ENCODE results near the gene PRKAR1A.

PRKAR1A gene

DNA sequence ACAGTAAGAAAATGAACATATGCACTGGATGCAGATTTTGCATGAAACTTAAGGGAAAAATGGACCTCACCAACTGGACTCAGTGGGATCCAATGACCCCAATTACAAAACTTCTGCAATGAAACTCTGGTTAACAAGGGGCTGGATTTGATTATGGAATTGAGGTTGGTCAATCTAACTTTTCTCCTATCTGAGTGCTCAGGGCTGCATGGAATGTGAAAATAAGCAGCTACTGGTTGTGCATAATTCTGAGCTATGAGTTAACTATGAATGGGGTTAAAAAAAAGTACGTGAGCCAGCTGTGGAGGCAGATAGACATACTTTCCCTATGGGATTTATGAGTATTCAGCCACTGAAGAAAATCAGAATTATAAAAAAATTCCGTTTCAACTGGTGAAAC lies 79.8 kb downstream of the PRKAR1A start:
- no peak for ATAC-seq

DNA sequence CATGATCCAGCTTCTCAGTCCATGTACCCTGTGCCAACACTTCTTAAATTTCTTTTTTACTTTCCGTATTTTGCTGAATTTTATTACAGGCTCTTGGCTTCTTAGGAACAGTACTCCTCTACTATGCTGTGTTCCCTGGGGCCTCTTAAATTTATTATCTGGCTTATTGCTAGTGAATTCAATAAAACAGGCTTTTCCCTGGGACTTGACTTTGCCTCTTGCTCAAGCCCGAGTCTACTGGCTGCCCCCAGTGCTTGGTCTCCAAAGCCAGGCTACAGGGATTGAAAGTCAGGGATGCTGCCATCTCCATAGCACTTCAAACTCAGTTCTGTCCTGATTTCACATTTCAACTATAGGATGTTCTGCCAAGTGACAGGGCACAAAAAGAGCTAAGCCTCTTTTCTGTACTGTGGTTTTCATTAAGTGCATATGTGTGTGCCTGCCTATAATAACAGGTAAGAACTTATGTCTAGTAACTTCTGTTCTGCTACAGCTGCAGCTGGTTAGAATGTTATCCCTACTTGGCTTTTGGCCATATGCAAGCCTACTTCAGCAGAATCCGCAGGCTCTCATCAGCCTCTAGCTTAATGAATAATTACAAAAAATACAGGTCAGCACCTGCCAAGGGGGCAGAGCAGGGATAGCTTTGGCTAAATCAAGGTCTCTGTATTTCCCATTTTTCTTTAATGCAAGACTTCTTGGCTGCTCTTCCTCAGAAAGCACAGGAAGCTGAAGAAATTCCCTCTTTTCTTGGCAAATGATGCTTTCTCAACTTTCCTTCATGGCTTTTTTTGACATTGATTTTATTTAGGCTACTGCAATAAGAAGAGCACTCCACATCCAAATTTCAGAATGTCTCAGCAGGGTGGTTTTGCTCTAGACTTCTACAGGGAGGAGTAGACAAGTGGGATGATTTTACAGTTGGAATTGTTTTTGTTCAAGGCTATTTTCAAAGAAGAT lies 80.7 kb downstream of the PRKAR1A start:
- TF ChIP-seq ZC3H10 (CRISPR knock-in tag; IDR thresholded peaks at IDR 0.05) (no peak), GLIS3 (CRISPR knock-in tag; IDR thresholded peaks at IDR 0.05) (no peak), ESRRG (CRISPR knock-in tag; IDR thresholded peaks at IDR 0.05) (no peak), TCF4 (CRISPR knock-in tag; IDR thresholded peaks at IDR 0.05; ENCODE audit: borderline replicate concordance) (no peak)
- ATAC-seq, result no peak

More for the DNA sequence above, 79.8 kb downstream of the PRKAR1A start:
- TF ChIP-seq ZFP3 (CRISPR knock-in tag; IDR thresholded peaks at IDR 0.05) (no peak), ESRRG (CRISPR knock-in tag; IDR thresholded peaks at IDR 0.05) (no peak), ZNF565 (CRISPR knock-in tag; conservative IDR thresholded peaks at IDR 0.05; ENCODE audit: low read depth) (no peak), ZFP30 (CRISPR knock-in tag; IDR thresholded peaks at IDR 0.05) (no peak), ARNTL (CRISPR knock-in tag; IDR thresholded peaks at IDR 0.05; ENCODE audit: borderline replicate concordance, low read depth) (no peak), ISL1 (CRISPR knock-in tag; IDR thresholded peaks at IDR 0.05) (no peak)
- TF ChIP-seq, protein P1, sequence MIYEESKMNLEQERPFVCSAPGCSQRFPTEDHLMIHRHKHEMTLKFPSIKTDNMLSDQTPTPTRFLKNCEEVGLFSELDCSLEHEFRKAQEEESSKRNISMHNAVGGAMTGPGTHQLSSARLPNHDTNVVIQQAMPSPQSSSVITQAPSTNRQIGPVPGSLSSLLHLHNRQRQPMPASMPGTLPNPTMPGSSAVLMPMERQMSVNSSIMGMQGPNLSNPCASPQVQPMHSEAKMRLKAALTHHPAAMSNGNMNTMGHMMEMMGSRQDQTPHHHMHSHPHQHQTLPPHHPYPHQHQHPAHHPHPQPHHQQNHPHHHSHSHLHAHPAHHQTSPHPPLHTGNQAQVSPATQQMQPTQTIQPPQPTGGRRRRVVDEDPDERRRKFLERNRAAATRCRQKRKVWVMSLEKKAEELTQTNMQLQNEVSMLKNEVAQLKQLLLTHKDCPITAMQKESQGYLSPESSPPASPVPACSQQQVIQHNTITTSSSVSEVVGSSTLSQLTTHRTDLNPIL (CRISPR knock-in tag; IDR thresholded peaks at IDR 0.05; ENCODE audit: low read depth), result no peak
- TF ChIP-seq, protein P2, sequence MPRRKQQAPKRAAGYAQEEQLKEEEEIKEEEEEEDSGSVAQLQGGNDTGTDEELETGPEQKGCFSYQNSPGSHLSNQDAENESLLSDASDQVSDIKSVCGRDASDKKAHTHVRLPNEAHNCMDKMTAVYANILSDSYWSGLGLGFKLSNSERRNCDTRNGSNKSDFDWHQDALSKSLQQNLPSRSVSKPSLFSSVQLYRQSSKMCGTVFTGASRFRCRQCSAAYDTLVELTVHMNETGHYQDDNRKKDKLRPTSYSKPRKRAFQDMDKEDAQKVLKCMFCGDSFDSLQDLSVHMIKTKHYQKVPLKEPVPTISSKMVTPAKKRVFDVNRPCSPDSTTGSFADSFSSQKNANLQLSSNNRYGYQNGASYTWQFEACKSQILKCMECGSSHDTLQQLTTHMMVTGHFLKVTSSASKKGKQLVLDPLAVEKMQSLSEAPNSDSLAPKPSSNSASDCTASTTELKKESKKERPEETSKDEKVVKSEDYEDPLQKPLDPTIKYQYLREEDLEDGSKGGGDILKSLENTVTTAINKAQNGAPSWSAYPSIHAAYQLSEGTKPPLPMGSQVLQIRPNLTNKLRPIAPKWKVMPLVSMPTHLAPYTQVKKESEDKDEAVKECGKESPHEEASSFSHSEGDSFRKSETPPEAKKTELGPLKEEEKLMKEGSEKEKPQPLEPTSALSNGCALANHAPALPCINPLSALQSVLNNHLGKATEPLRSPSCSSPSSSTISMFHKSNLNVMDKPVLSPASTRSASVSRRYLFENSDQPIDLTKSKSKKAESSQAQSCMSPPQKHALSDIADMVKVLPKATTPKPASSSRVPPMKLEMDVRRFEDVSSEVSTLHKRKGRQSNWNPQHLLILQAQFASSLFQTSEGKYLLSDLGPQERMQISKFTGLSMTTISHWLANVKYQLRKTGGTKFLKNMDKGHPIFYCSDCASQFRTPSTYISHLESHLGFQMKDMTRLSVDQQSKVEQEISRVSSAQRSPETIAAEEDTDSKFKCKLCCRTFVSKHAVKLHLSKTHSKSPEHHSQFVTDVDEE (CRISPR knock-in tag; IDR thresholded peaks at IDR 0.05), result no peak
- TF ChIP-seq, protein P3, sequence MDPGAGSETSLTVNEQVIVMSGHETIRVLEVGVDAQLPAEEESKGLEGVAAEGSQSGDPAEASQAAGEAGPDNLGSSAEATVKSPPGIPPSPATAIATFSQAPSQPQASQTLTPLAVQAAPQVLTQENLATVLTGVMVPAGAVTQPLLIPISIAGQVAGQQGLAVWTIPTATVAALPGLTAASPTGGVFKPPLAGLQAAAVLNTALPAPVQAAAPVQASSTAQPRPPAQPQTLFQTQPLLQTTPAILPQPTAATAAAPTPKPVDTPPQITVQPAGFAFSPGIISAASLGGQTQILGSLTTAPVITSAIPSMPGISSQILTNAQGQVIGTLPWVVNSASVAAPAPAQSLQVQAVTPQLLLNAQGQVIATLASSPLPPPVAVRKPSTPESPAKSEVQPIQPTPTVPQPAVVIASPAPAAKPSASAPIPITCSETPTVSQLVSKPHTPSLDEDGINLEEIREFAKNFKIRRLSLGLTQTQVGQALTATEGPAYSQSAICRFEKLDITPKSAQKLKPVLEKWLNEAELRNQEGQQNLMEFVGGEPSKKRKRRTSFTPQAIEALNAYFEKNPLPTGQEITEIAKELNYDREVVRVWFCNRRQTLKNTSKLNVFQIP (CRISPR knock-in tag; IDR thresholded peaks at IDR 0.05; ENCODE audit: borderline replicate concordance, low read depth), result no peak

DNA sequence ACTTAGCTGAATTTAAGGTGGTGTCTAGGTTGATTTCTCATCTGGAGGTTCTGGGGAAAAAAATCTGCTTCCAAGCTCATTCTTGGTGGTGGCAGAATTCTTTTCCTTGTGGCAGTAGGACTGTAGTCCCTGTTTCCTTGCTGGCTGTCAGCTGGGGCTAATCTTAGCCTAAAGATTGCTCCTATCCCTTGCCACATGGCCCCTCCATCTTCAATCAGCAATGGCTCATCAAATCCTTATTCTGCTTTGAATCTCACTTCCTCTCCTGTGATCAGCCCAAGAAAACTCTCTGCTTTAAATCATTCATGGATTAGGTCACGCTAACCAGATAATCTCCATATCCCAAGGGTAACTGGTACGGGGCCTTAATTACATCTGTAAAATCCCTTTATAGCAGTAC lies 82.3 kb downstream of the PRKAR1A start:
- TF ChIP-seq ARNTL (CRISPR knock-in tag; IDR thresholded peaks at IDR 0.05; ENCODE audit: borderline replicate concordance, low read depth) (no peak), ZNF565 (CRISPR knock-in tag; conservative IDR thresholded peaks at IDR 0.05; ENCODE audit: low read depth) (no peak), CSDC2 (CRISPR knock-in tag; IDR thresholded peaks at IDR 0.05) (no peak), BACH2 (CRISPR knock-in tag; IDR thresholded peaks at IDR 0.05; ENCODE audit: borderline replicate concordance) (no peak), PPARA (CRISPR knock-in tag; IDR thresholded peaks at IDR 0.05; ENCODE audit: borderline replicate concordance) (no peak), GLIS3 (CRISPR knock-in tag; IDR thresholded peaks at IDR 0.05) (no peak)
- no peak for ATAC-seq

DNA sequence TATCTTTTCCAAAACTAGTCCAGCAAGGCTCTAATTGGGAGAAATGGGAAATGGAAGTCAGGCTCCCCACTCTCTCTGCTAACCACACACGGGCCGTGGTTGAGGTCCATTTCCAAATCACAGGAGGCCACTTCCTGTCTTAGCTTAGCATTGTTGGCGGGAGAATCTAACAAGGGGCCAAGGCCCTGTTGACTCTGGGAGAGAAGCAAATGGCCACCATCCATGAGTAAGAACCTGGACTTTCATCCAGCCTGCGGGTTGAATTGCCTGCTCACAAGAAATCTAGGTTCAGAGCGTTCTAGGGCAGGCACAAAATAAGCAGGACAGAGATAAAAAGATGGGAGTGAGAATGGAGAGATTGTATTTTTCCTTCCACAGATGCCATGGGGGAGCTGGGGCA lies 83.3 kb downstream of the PRKAR1A start:
- no peak for TF ChIP-seq ZNF70 (CRISPR knock-in tag; IDR thresholded peaks at IDR 0.05)
- no peak for TF ChIP-seq ZFP3 (CRISPR knock-in tag; IDR thresholded peaks at IDR 0.05)
- ATAC-seq, result no peak

DNA sequence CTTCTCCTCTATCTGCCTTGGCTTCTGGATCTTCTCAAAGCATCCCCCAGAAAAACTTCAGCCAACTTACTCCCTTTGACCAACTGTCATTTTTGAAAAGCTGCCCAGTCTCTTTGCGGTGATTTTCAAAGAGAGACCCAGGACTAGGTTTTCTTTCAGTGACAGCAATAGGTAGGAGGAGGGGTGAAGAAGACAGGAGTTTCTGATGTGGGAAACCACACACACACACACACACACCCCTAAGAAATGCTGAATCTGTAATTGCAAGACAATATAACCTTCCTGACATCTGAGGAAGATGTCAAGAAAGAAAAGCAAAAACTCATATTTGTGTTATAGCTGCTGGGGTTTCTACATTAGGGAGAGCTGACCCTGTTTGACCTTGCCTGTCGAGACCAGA lies 83.8 kb downstream of the PRKAR1A start:
- TF ChIP-seq SNAI2 (CRISPR knock-in tag; IDR thresholded peaks at IDR 0.05), result no peak
- no peak for TF ChIP-seq PPARA (CRISPR knock-in tag; IDR thresholded peaks at IDR 0.05; ENCODE audit: borderline replicate concordance)
- no peak for TF ChIP-seq ZNF565 (CRISPR knock-in tag; conservative IDR thresholded peaks at IDR 0.05; ENCODE audit: low read depth)
- no peak for TF ChIP-seq ESRRG (CRISPR knock-in tag; IDR thresholded peaks at IDR 0.05)
- no peak for TF ChIP-seq ZC3H10 (CRISPR knock-in tag; IDR thresholded peaks at IDR 0.05)
- TF ChIP-seq ZFP30 (CRISPR knock-in tag; IDR thresholded peaks at IDR 0.05), result no peak
- TF ChIP-seq BACH2 (CRISPR knock-in tag; IDR thresholded peaks at IDR 0.05; ENCODE audit: borderline replicate concordance), result no peak
- TF ChIP-seq CSDC2 (CRISPR knock-in tag; IDR thresholded peaks at IDR 0.05), result no peak
- TF ChIP-seq ZNF70 (CRISPR knock-in tag; IDR thresholded peaks at IDR 0.05), result no peak
- TF ChIP-seq, protein P4, sequence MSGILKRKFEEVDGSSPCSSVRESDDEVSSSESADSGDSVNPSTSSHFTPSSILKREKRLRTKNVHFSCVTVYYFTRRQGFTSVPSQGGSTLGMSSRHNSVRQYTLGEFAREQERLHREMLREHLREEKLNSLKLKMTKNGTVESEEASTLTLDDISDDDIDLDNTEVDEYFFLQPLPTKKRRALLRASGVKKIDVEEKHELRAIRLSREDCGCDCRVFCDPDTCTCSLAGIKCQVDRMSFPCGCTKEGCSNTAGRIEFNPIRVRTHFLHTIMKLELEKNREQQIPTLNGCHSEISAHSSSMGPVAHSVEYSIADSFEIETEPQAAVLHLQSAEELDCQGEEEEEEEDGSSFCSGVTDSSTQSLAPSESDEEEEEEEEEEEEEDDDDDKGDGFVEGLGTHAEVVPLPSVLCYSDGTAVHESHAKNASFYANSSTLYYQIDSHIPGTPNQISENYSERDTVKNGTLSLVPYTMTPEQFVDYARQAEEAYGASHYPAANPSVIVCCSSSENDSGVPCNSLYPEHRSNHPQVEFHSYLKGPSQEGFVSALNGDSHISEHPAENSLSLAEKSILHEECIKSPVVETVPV (CRISPR knock-in tag; IDR thresholded peaks at IDR 0.05), result no peak
- TF ChIP-seq, protein P2 (CRISPR knock-in tag; IDR thresholded peaks at IDR 0.05), result no peak
- TF ChIP-seq GLIS3 (CRISPR knock-in tag; IDR thresholded peaks at IDR 0.05), result no peak
- no peak for TF ChIP-seq RARB (CRISPR knock-in tag; IDR thresholded peaks at IDR 0.05)
- TF ChIP-seq ZFP3 (CRISPR knock-in tag; IDR thresholded peaks at IDR 0.05), result no peak
- no peak for TF ChIP-seq TOX (CRISPR knock-in tag; IDR thresholded peaks at IDR 0.05; ENCODE audit: borderline replicate concordance)
- no peak for TF ChIP-seq ZNF8 (CRISPR knock-in tag; IDR thresholded peaks at IDR 0.05)
- no peak for TF ChIP-seq OSR1 (CRISPR knock-in tag; IDR thresholded peaks at IDR 0.05)
- ATAC-seq, result no peak

All from SK-N-SH treated with all-trans-retinoic acid at 6 μM for 48 hours (cell line).